HepG2 (cell line): ENCODE data around the gene MAN2A2. TPM values are rescaled to one million over a fixed set of nuclear protein-coding genes. Genes with fewer than 3 reads are reported as not detected.

Experiments
- ARNT ChIP-seq: fragments of 450-650 bp; IDR thresholded peaks from 2 replicates; pipeline ENCODE4 v1.6.1; 2017
- CENPX ChIP-seq: sonication (generic); formaldehyde crosslinking; IDR thresholded peaks from 2 replicates; pipeline ENCODE4 v1.9.0; 2021; ENCODE audit warnings: mild to moderate bottlenecking, missing genetic modification reagents, moderate library complexity
- ELF1 ChIP-seq: sonication (generic); formaldehyde crosslinking; IDR thresholded peaks from 2 replicates; pipeline ENCODE4 v1.4.0; 2020; ENCODE audit warnings: missing genetic modification reagents
- FIP1L1 ChIP-seq: fragments of 200-400 bp; formaldehyde crosslinking; IDR thresholded peaks from 2 replicates; pipeline ENCODE4 v1.6.1; 2018; ENCODE audit warnings: low read depth, mild to moderate bottlenecking, low read length, moderate library complexity, borderline replicate concordance; ENCODE audit not compliant: insufficient read depth
- HOXA7 ChIP-seq: sonication (generic); formaldehyde crosslinking; IDR thresholded peaks from 2 replicates; pipeline ENCODE4 v1.8.1; 2022; ENCODE audit warnings: mild to moderate bottlenecking, missing genetic modification reagents, moderate library complexity
- MATR3 ChIP-seq: sonication (generic); formaldehyde crosslinking; IDR thresholded peaks from 2 replicates; pipeline ENCODE4 v1.4.0; 2020; ENCODE audit warnings: missing genetic modification reagents
- MED8 ChIP-seq: sonication (generic); formaldehyde crosslinking; IDR thresholded peaks from 2 replicates; pipeline ENCODE4 v1.8.1; 2023; ENCODE audit warnings: mild to moderate bottlenecking, missing genetic modification reagents; ENCODE audit not compliant: insufficient replicate concordance
- NAIF1 ChIP-seq: sonication (generic); formaldehyde crosslinking; IDR thresholded peaks from 2 replicates; pipeline ENCODE4 v1.5.0; 2020; ENCODE audit warnings: mild to moderate bottlenecking, missing genetic modification reagents, borderline replicate concordance
- NFKBIZ ChIP-seq: IDR thresholded peaks from 2 replicates; pipeline ENCODE4 v1.6.1; 2018; ENCODE audit warnings: missing genetic modification reagents, missing compliant biosample characterization
- PHF20 ChIP-seq: sonication (generic); formaldehyde crosslinking; IDR thresholded peaks from 2 replicates; pipeline ENCODE4 v1.5.0; 2020; ENCODE audit warnings: mild to moderate bottlenecking, missing genetic modification reagents
- RNF2 ChIP-seq: fragments of 450-650 bp; conservative IDR thresholded peaks from 2 replicates; pipeline ENCODE4 v1.6.1; 2016; ENCODE audit warnings: low read depth
- SMARCC2 ChIP-seq: fragments of 450-650 bp; IDR thresholded peaks from 2 replicates; pipeline ENCODE4 v1.6.1; 2017; ENCODE audit warnings: antibody characterized with exemption, mild to moderate bottlenecking
- TEAD2 ChIP-seq: sonication (generic); formaldehyde crosslinking; IDR thresholded peaks from 2 replicates; pipeline ENCODE4 v1.9.0; 2021; ENCODE audit warnings: missing genetic modification reagents
- ZFP36L2 ChIP-seq: sonication (generic); formaldehyde crosslinking; IDR thresholded peaks from 2 replicates; pipeline ENCODE4 v1.4.0; 2020; ENCODE audit warnings: missing genetic modification reagents
- ZFP41 ChIP-seq: sonication (generic); formaldehyde crosslinking; IDR thresholded peaks from 2 replicates; pipeline ENCODE4 v1.4.0; 2020; ENCODE audit warnings: mild to moderate bottlenecking, missing genetic modification reagents, borderline replicate concordance
- ZMAT3 ChIP-seq: sonication (generic); formaldehyde crosslinking; conservative IDR thresholded peaks from 2 replicates; pipeline ENCODE4 v1.7.0; 2021; ENCODE audit warnings: missing genetic modification reagents
- ZNF543 ChIP-seq: sonication (generic); formaldehyde crosslinking; IDR thresholded peaks from 2 replicates; pipeline ENCODE4 v1.4.0; 2020; ENCODE audit warnings: mild to moderate bottlenecking, missing genetic modification reagents
- ZSCAN22 ChIP-seq: sonication (generic); formaldehyde crosslinking; IDR thresholded peaks from 2 replicates; pipeline ENCODE4 v1.4.0; 2020; ENCODE audit warnings: mild to moderate bottlenecking, missing genetic modification reagents
- polyA plus RNA-seq, 8 experiments: library from polyadenylated mRNA; depleted of rRNA in 3 of 8; stranded (reverse) in 7 of 8; unstranded in 1 of 8; fragments of >200 nt; fragmentation: Illumina TruSeq in 4 of 8; extraction: Trizol in 4 of 8; gene quantifications; 2 replicates each; pipeline versions ENCODE4 v1.2.1 to v1.2.3, GENCODE V29; 2011 to 2016; ENCODE audit warnings: low read depth in 4 of 8, missing spikeins in 1 of 8, mixed read lengths in 1 of 8; ENCODE audit not compliant: insufficient read depth in 1 of 8
- total RNA-seq, 5 experiments: library from RNA; depleted of rRNA; stranded (reverse); fragments of >200 nt; fragmentation: Illumina TruSeq; extraction: Trizol; gene quantifications; 2 replicates each; pipeline ENCODE4 v1.2.3, GENCODE V29; 2016; ENCODE audit warnings: low read depth in 1 of 5
- TF ChIP-seq, protein P1 (sequence below): IDR thresholded peaks from 2 replicates; pipeline ENCODE4 v1.6.1; 2016; ENCODE audit warnings: missing compliant biosample characterization, missing genetic modification reagents, borderline replicate concordance
- TF ChIP-seq, protein P2 (sequence below): sonication (generic); formaldehyde crosslinking; IDR thresholded peaks from 2 replicates; pipeline ENCODE4 v1.4.0; 2020; ENCODE audit warnings: low read depth, mild to moderate bottlenecking, missing genetic modification reagents
- TF ChIP-seq, protein P3 (sequence below): sonication (generic); formaldehyde crosslinking; IDR thresholded peaks from 2 replicates; pipeline ENCODE4 v1.5.0; 2020; ENCODE audit warnings: mild to moderate bottlenecking, missing genetic modification reagents
- TF ChIP-seq, protein P4 (sequence below): sonication (generic); formaldehyde crosslinking; IDR thresholded peaks from 2 replicates; pipeline ENCODE4 v1.8.1; 2023; ENCODE audit warnings: mild to moderate bottlenecking, missing genetic modification reagents
- TF ChIP-seq, protein P5 (sequence below): sonication (generic); formaldehyde crosslinking; IDR thresholded peaks from 2 replicates; pipeline ENCODE4 v1.4.0; 2020; ENCODE audit warnings: missing genetic modification reagents

The MAN2A2 gene
- total and polyA plus RNA-seq, 2 of the 13 experiments (the other 11 are each of a cell fraction or from before 2014, with no cell fraction given), result 17.5 to 51.5 TPM

DNA sequence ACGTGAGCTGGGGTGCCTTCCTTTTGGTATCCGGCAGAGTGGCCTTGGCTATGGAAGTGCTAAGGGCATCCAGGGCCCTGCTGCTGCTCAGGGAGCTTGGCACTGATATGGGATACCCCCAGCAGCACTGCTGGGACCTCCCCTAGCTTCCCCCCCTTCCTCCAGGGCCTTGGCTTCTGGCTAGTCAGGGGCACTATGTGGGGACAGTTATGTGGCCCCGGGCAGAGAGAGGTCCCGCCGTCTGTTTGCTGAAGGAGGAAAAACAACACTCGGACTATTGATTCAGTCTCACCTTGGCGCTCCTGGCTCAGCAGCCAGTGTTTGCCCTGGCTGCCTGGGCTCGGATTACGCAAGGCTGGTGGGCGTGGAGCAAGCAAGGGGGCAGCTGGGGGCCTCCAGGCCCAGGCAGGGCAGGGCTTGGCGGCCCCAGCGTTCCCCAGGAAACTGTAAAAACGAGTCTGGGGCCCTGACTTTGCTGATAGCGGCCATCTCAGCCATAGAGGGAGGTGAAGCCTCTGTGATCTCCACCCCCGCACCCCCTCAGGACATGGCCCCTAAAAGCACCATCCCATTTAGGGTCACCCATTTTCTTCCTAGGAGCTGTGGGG, 29.0 kb upstream of the MAN2A2 start (continued):
- TF ChIP-seq, protein P1, sequence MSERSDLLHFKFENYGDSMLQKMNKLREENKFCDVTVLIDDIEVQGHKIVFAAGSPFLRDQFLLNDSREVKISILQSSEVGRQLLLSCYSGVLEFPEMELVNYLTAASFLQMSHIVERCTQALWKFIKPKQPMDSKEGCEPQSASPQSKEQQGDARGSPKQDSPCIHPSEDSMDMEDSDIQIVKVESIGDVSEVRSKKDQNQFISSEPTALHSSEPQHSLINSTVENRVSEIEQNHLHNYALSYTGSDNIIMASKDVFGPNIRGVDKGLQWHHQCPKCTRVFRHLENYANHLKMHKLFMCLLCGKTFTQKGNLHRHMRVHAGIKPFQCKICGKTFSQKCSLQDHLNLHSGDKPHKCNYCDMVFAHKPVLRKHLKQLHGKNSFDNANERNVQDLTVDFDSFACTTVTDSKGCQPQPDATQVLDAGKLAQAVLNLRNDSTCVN (CRISPR knock-in tag), result 0 out of 2 replicates have a peak, but pooled peaks have one; percentile 52
- TF ChIP-seq SMARCC2 (no peak), FIP1L1 (0 out of 2 replicates have a peak, but pooled peaks have one; percentile 53), TEAD2 (no peak), ZSCAN22 (peak; percentile 79; the same call in 1 of the 2 replicates), PHF20 (CRISPR knock-in tag) (no peak; the same call in 1 of the 2 replicates), ARNT (no peak), ZFP36L2 (CRISPR knock-in tag) (0 out of 2 replicates have a peak, but pooled peaks have one; percentile 63), ZMAT3 (peak; percentile 92; the same call in 1 of the 2 replicates), NAIF1 (CRISPR knock-in tag) (no peak), RNF2 (peak; percentile 81), ELF1 (peak; percentile 67; the same call in 1 of the 2 replicates), ZNF543 (CRISPR knock-in tag) (peak; percentile 92), CENPX (CRISPR knock-in tag) (no peak), MED8 (CRISPR knock-in tag) (peak; percentile 76), MATR3 (CRISPR knock-in tag) (no peak), ZFP41 (no peak), NFKBIZ (peak; percentile 90), HOXA7 (no peak)
- TF ChIP-seq, protein P2, sequence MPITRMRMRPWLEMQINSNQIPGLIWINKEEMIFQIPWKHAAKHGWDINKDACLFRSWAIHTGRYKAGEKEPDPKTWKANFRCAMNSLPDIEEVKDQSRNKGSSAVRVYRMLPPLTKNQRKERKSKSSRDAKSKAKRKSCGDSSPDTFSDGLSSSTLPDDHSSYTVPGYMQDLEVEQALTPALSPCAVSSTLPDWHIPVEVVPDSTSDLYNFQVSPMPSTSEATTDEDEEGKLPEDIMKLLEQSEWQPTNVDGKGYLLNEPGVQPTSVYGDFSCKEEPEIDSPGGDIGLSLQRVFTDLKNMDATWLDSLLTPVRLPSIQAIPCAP, result no peak
- TF ChIP-seq, protein P3, sequence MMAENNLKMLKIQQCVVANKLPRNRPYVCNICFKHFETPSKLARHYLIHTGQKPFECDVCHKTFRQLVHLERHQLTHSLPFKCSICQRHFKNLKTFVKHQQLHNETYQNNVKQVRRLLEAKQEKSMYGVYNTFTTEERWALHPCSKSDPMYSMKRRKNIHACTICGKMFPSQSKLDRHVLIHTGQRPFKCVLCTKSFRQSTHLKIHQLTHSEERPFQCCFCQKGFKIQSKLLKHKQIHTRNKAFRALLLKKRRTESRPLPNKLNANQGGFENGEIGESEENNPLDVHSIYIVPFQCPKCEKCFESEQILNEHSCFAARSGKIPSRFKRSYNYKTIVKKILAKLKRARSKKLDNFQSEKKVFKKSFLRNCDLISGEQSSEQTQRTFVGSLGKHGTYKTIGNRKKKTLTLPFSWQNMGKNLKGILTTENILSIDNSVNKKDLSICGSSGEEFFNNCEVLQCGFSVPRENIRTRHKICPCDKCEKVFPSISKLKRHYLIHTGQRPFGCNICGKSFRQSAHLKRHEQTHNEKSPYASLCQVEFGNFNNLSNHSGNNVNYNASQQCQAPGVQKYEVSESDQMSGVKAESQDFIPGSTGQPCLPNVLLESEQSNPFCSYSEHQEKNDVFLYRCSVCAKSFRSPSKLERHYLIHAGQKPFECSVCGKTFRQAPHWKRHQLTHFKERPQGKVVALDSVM (CRISPR knock-in tag), result peak; percentile 68
- TF ChIP-seq, protein P4, sequence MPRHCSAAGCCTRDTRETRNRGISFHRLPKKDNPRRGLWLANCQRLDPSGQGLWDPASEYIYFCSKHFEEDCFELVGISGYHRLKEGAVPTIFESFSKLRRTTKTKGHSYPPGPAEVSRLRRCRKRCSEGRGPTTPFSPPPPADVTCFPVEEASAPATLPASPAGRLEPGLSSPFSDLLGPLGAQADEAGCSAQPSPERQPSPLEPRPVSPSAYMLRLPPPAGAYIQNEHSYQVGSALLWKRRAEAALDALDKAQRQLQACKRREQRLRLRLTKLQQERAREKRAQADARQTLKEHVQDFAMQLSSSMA (CRISPR knock-in tag), result no peak
- TF ChIP-seq, protein P5, sequence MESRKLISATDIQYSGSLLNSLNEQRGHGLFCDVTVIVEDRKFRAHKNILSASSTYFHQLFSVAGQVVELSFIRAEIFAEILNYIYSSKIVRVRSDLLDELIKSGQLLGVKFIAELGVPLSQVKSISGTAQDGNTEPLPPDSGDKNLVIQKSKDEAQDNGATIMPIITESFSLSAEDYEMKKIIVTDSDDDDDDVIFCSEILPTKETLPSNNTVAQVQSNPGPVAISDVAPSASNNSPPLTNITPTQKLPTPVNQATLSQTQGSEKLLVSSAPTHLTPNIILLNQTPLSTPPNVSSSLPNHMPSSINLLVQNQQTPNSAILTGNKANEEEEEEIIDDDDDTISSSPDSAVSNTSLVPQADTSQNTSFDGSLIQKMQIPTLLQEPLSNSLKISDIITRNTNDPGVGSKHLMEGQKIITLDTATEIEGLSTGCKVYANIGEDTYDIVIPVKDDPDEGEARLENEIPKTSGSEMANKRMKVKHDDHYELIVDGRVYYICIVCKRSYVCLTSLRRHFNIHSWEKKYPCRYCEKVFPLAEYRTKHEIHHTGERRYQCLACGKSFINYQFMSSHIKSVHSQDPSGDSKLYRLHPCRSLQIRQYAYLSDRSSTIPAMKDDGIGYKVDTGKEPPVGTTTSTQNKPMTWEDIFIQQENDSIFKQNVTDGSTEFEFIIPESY (CRISPR knock-in tag), result peak; percentile 78
